Natural killer cell (primary cell): ENCODE results near the gene MSANTD2. TPM values are rescaled to one million over a fixed set of nuclear protein-coding genes. Genes with fewer than 3 reads are reported as not detected.

Experiments
- ATAC-seq, 3 donors: fragments of 150-1000 bp in 2 of 3; fragments of 200-7000 bp in 1 of 3; cut with Tn5 transposase; 1 replicate in 1 of 3; 2 replicates in 2 of 3; pipeline ENCODE4 v1.10.0; 2021; ENCODE audit warnings: mild to moderate bottlenecking in 2 of 3, moderate library complexity in 2 of 3
- DNase-seq, 2 donors: peaks; one replicate each; pipeline versions ENCODE4 v3.0.0 to v3.0.0-alpha.2; 2013 to 2021; ENCODE audit warnings: mixed read lengths in 1 of 2
- H3K27ac ChIP-seq: one replicate; pipeline ENCODE4 v1.5.1; 2013; ENCODE audit warnings: mild to moderate bottlenecking, low read length
- H3K27me3 ChIP-seq: one replicate; pipeline ENCODE4 v1.6.1; 2013; ENCODE audit warnings: low read length; ENCODE audit not compliant: control insufficient read depth, insufficient read depth
- H3K36me3 ChIP-seq: one replicate; pipeline ENCODE4 v1.6.1; 2013; ENCODE audit warnings: low read length; ENCODE audit not compliant: control insufficient read depth, insufficient read depth
- H3K4me1 ChIP-seq: one replicate; pipeline ENCODE4 v1.6.1; 2013; ENCODE audit warnings: low read length; ENCODE audit not compliant: control insufficient read depth, insufficient read depth
- H3K4me3 ChIP-seq: one replicate; pipeline ENCODE4 v1.5.1; 2013; ENCODE audit warnings: low read length
- H3K9me3 ChIP-seq: one replicate; pipeline ENCODE4 v1.6.1; 2013; ENCODE audit warnings: low read length; ENCODE audit not compliant: control insufficient read depth, insufficient read depth
- H3K27ac Mint-ChIP-seq, 2 donors: one replicate each; pipeline ENCODE4 v1.8.0; 2022; ENCODE audit warnings: mild to moderate bottlenecking in 2 of 2, mixed read lengths in 2 of 2, moderate library complexity in 1 of 2
- H3K27me3 Mint-ChIP-seq, 2 donors: one replicate each; pipeline ENCODE4 v1.8.0; 2022; ENCODE audit warnings: low read depth in 2 of 2, mixed read lengths in 2 of 2
- H3K36me3 Mint-ChIP-seq: one replicate; pipeline ENCODE4 v1.8.0; 2022; ENCODE audit warnings: mixed read lengths
- H3K4me1 Mint-ChIP-seq, 2 donors: one replicate each; pipeline ENCODE4 v1.8.0; 2022; ENCODE audit warnings: mixed read lengths in 2 of 2
- H3K4me3 Mint-ChIP-seq: one replicate; pipeline ENCODE4 v1.8.0; 2022; ENCODE audit warnings: mild to moderate bottlenecking, moderate library complexity, mixed read lengths
- H3K9me3 Mint-ChIP-seq, 2 donors: one replicate each; pipeline ENCODE4 v1.8.0; 2022; ENCODE audit warnings: mixed read lengths in 2 of 2
- WGBS: methylation state at CpG from one replicate; pipeline ENCODE4 v1.1.7; 2013; ENCODE audit warnings: missing lambda C conversion rate; ENCODE audit not compliant: insufficient coverage; 5-methylcytosine and 5-hydroxymethylcytosine counted together
- intact Hi-C: fragments of 100-400 bp; cut with micrococcal nuclease; formaldehyde crosslinking; loops from one replicate; pipeline ENCODE4 v1.14.2; 2022
- total RNA-seq, 4 donors: library from RNA; stranded (reverse); fragments of 120-200 nt in 1 of 4; gene quantifications; one replicate each; pipeline versions ENCODE4 v1.2.3 to v1.2.4, GENCODE V29; 2013 to 2022
- TF ChIP-seq, protein P1 (sequence below): fragments of 200-600 bp; IDR thresholded peaks from one replicate; pipeline ENCODE4 v1.8.0; 2022; ENCODE audit warnings: antibody characterized with exemption

MSANTD2 gene
- total RNA-seq, 3 donors from 2014 or later (not counting 1 experiment from before 2014, with no cell fraction given): 10.1 to 14.1 (median 13.3) TPM

DNA sequence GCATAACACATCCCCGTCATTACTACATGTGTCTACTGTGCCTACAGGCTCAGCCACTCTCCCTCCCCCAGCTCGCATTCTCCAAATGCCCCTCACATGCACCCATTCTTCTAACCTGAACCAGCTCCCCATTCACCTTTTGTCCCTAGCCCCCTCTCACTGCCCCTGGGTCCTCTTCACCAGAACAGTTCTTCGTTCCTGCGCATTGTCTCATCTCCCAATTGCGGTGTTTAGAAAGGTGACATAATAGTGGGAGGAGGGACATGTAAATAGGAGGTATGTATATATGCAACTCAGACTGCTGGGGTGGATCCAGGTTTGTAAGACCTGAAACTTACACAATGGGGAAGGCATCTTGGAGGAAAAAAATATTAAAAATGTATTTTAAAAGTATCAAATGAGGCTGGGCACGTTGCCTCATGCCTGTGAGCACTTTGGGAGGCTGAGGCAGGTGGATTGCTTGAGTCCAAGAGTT, 43.4 kb downstream of the MSANTD2 start:
- WGBS: 91% methylated on average over 6 of the region's 6 CpGs
- no peak overlapping the region for H3K27ac Mint-ChIP-seq
- H3K27me3 ChIP-seq: peaks cover 38% of the 10 kb centered on the region

DNA sequence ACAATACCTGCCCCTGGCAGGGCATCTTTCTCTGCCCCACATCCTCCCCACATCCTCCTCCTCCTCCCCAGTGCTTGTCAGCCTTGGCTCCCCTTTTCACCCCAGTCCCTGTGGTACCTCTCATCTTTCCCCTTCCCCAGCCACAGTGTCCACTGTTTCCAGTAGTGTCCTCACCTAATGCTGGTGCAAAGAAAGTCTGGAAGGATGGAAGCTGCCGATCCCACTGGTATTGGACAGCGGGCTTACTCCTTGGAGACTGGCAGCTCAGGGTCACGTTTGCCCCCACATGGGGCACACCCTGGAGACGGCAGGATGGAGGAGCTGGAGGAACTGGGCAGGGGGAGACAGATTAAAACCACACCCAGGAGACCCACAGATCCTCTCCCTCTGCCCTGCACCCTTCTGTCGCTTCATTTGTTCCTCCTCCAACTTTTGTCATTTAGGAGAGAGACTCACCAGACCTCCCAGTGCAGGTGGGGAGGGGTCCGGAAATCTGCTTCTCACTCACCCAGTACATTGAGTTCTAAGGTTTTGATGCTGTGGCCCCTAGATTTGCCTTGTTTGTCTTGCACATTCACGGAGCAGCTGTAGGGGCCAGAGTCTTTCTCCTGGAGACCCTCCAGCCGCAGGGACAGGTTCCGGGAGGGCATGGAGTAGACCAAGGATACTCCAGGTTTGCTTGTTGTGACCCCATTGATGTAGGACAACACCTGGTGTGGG, 44.0 kb downstream of the MSANTD2 start:
- Mint-ChIP-seq H3K27me3 (peaks cover 39 to 48% of the 10 kb centered on the region in 2 donors), H3K9me3 (no peaks in the 10 kb centered on the region), H3K36me3 (no peaks in the 10 kb centered on the region), H3K4me3 (no peak overlapping the region), H3K27ac (no peak overlapping the region), H3K4me1 (peaks cover 14 to 25% of the 10 kb centered on the region in 2 donors)
- intact Hi-C loops: no loop called here
- Histone ChIP-seq H3K27ac (no peak overlapping the region), H3K4me1 (peaks cover 36% of the 10 kb centered on the region), H3K4me3 (no peak overlapping the region), H3K36me3 (no peaks in the 10 kb centered on the region), H3K27me3 (peaks cover 32% of the 10 kb centered on the region), H3K9me3 (no peaks in the 10 kb centered on the region)
- ATAC-seq (no peak), DNase-seq (no peak)
- WGBS: 87% methylated on average over 9 of the region's 9 CpGs
- TF ChIP-seq, protein P1, sequence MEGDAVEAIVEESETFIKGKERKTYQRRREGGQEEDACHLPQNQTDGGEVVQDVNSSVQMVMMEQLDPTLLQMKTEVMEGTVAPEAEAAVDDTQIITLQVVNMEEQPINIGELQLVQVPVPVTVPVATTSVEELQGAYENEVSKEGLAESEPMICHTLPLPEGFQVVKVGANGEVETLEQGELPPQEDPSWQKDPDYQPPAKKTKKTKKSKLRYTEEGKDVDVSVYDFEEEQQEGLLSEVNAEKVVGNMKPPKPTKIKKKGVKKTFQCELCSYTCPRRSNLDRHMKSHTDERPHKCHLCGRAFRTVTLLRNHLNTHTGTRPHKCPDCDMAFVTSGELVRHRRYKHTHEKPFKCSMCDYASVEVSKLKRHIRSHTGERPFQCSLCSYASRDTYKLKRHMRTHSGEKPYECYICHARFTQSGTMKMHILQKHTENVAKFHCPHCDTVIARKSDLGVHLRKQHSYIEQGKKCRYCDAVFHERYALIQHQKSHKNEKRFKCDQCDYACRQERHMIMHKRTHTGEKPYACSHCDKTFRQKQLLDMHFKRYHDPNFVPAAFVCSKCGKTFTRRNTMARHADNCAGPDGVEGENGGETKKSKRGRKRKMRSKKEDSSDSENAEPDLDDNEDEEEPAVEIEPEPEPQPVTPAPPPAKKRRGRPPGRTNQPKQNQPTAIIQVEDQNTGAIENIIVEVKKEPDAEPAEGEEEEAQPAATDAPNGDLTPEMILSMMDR: no peak

More for the DNA sequence above, 43.4 kb downstream of the MSANTD2 start:
- Histone ChIP-seq H3K4me1 (peaks cover 36% of the 10 kb centered on the region), H3K36me3 (no peaks in the 10 kb centered on the region), H3K4me3 (no peak overlapping the region), H3K9me3 (no peaks in the 10 kb centered on the region), H3K27ac (no peak overlapping the region)
- TF ChIP-seq, protein P1: no peak
- Mint-ChIP-seq H3K9me3 (no peaks in the 10 kb centered on the region), H3K4me3 (no peak overlapping the region), H3K4me1 (peaks cover 14 to 25% of the 10 kb centered on the region in 2 donors), H3K36me3 (no peaks in the 10 kb centered on the region), H3K27me3 (peaks cover 40 to 54% of the 10 kb centered on the region in 2 donors)
- ATAC-seq (no peak), DNase-seq (no peak)
- intact Hi-C loops: no loop called here

DNA sequence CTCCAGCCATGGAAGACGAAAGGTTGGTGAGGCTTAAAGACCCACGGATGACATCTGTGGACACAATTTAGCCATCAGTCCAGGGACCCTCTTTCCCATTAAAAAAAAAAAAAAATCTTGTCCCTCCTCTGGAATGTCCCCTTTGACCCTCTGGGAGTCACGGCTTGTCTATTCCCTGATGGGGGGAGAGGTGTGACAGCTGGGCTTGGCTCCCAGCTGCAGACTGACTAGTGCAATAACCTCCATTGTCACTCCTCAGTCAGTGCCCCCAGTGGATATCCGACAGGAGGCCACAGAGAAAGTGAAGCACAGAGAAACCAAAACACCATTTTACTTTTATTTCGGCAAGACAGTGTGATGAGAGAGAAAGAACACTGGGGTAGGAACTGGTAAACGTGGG, 45.5 kb downstream of the MSANTD2 start:
- Mint-ChIP-seq H3K4me1 (peaks cover 8 to 14% of the 10 kb centered on the region in 2 donors), H3K9me3 (no peaks in the 10 kb centered on the region), H3K27me3 (peaks cover 38 to 40% of the 10 kb centered on the region in 2 donors), H3K27ac (no peak overlapping the region), H3K4me3 (no peak overlapping the region), H3K36me3 (no peaks in the 10 kb centered on the region)
- H3K27me3 ChIP-seq: peaks cover 18% of the 10 kb centered on the region
- whole genome bisulfite sequencing: 91% methylated on average over 6 of the region's 6 CpGs
- H3K4me3 ChIP-seq: no peak overlapping the region
- no peak overlapping the region for H3K27ac ChIP-seq
- TF ChIP-seq, protein P1: no peak
- peaks cover 26% of the 10 kb centered on the region for H3K4me1 ChIP-seq
- no peaks in the 10 kb centered on the region for H3K9me3 ChIP-seq
- intact Hi-C loops: no loop called here
- ATAC-seq: no peak
- DNase-seq: no peak
- no peaks in the 10 kb centered on the region for H3K36me3 ChIP-seq
